Measurements from ENCODE around the gene FYB2.

Gene FYB2

GRCh38 chr1:56715156-56715555 lies 104.0 kb downstream of the FYB2 start:
- DNase-seq (ENCODE audit: low read depth), result no peak

- DNase-seq (ENCODE audit: low read depth), result no peak
These were observed 106.1 kb downstream of the FYB2 start for GRCh38 chr1:56713112-56713511.

- no peak for DNase-seq (ENCODE audit: low read depth)
These were observed 107.1 kb downstream of the FYB2 start for GRCh38 chr1:56712150-56712549.

GRCh38 chr1:56710646-56711045 lies 108.6 kb downstream of the FYB2 start:
- no peak for DNase-seq (ENCODE audit: low read depth)

GRCh38 chr1:56709995-56710394 lies 109.2 kb downstream of the FYB2 start:
- DNase-seq (ENCODE audit: low read depth), result no peak

- DNase-seq (ENCODE audit: low read depth), result no peak
These were observed 109.8 kb downstream of the FYB2 start for GRCh38 chr1:56709269-56709880.

- DNase-seq (ENCODE audit: low read depth), result no peak
These were observed 111.8 kb downstream of the FYB2 start for GRCh38 chr1:56707379-56707778.

- DNase-seq (ENCODE audit: low read depth), result no peak
These were observed 115.5 kb downstream of the FYB2 start for GRCh38 chr1:56703747-56704146.

GRCh38 chr1:56696663-56697062 lies 122.5 kb downstream of the FYB2 start:
- no peak for DNase-seq (ENCODE audit: low read depth)

GRCh38 chr1:56688522-56689026 lies 130.6 kb downstream of the FYB2 start:
- DNase-seq (ENCODE audit: low read depth), result no peak

- no peak for DNase-seq (ENCODE audit: low read depth)
These were observed 133.0 kb downstream of the FYB2 start for GRCh38 chr1:56686169-56686568.

- DNase-seq (ENCODE audit: low read depth), result no peak
These were observed 135.6 kb downstream of the FYB2 start for GRCh38 chr1:56683569-56683968.

GRCh38 chr1:56676571-56677035 lies 142.6 kb downstream of the FYB2 start:
- no peak for DNase-seq (ENCODE audit: low read depth)

GRCh38 chr1:56675763-56676162 lies 143.4 kb downstream of the FYB2 start:
- DNase-seq (ENCODE audit: low read depth), result no peak

GRCh38 chr1:56672579-56672978 lies 146.6 kb downstream of the FYB2 start:
- DNase-seq (ENCODE audit: low read depth), result no peak

- no peak for DNase-seq (ENCODE audit: low read depth)
These were observed 147.7 kb downstream of the FYB2 start for GRCh38 chr1:56671542-56671941.

- DNase-seq (ENCODE audit: low read depth), result no peak
These were observed 148.1 kb downstream of the FYB2 start for GRCh38 chr1:56671085-56671484.

GRCh38 chr1:56670350-56670749 lies 148.9 kb downstream of the FYB2 start:
- no peak for DNase-seq (ENCODE audit: low read depth)
